GM19239 (cell line): ENCODE results near the gene FAM177A1.

Source experiments
- DNase-seq: peaks from one replicate; pipeline ENCODE4 v3.0.0; 2011; ENCODE audit warnings: low spot score; ENCODE audit not compliant: insufficient read length
- FAIRE-seq: peaks from 2 replicates; lab custom pipeline; 2011; peaks lifted over from hg19 to GRCh38; lab: Jason Lieb, UNC

FAM177A1 gene

DNA sequence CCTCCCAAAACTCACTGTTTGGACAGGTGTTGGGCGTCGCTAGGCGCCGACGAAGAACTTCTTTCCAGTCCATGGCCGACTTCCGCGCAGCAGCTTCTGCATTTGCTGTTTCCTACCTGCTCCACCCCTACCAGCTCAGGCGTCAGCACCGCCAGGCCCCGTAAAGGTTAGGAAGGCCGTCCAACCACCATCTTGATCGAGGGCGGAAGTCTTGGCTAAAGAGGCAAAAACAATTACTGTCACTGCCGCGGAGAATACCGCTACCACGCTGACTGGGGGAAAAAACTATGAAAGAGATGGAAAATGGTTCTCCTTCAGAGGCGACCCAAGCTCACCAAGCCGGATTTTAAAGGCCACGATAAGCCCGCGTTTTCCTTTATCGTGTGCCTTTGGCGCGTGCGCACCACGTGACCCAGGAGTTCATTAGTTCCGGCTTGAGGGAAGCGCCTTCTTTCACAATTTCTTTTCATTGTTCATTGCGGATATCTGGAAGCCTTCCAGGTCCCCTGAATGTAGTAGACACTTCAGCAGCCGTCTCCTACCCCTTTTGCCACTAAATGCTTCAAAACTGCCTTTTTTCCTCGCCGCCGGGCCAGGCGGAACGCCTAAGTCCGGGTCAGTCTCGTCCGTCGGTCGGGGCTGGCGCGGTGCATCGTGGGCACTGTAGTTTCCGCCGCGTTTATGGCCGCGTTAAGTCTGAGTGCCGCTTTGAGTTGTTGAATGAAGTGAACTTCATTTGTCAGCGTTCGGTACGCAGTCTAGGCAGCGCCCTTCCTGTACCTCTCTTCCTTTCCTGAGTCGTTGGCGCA, 76.0 kb downstream of the FAM177A1 start, which contains the start of the genes PPP2R3C and PRORP:
TSS of gene PPP2R3C (minus strand) at position 104 of the 809 bp plus-strand sequence. CDS start at position 73, 31 bp downstream.
TSS of gene PRORP (plus strand) at position 666 of the 809 bp plus-strand sequence. CDS start 694 bp downstream, outside the sequence.
- FAIRE-seq (peak; percentile 96), DNase-seq (peak; percentile 72)

DNA sequence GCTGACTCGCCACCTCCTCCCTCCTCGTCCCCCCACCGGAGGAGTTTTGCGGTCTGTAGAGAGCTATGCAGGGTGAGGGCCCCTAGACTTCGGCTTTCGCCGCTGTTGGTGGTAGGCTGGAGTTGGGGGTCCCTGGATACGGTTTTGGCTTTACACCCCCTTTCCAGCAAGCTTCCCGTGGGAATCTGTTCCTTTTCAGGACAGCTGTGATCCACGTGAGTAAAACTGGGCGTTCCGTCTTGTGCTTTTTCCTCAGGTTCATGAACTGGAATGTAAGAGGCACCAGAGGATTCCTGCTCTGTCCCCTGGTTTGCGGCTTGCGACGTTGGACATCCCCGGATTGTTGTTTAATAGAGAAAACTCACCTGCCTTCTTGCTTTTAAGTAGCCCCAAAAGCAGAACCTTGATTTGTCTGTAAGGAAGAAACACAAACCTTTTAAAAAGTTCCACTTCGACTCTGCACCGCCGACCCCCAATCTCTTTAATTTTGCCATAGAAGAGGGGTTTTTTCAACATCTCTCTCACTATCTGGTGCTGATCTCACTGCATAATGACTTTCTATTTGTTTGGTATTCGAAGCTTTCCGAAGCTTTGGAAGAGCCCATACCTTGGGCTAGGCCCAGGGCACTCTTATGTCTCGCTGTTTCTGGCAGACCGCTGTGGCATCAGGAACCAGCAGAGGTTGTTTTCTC, 76.8 kb downstream of the FAM177A1 start:
- no peak for DNase-seq
- no peak for FAIRE-seq

DNA sequence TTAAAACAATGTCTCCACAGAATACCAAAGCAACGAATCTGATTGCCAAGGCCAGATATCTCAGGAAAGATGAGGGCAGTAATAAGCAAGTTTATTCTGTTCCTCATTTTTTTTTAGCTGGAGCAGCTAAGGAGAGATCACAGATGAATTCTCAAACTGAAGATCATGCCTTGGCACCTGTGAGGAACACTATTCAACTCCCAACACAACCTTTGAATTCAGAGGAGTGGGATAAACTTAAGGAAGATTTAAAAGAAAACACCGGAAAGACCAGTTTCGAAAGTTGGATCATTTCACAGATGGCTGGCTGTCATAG, 77.3 kb downstream of the FAM177A1 start:
- no peak for FAIRE-seq
- no peak for DNase-seq

DNA sequence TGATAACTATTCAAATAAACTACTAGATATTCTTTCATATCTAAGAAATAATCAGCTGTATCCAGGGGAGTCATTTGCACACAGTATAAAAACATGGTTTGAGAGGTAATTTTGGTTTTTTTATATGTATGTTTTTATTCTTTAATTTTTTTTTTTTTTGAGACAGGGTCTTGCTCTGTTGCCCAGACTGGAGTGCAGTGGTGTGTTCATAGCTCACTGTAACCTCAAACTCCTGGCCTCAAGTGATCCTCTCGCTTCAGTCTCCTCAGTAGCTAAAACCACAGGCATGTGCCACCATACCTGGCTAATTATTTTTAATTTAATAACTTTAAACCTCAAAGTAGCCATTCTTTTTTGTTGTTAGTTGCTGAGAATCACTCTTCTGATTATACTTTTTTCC, 78.1 kb downstream of the FAM177A1 start:
- FAIRE-seq (no peak), DNase-seq (no peak)
